Measurements from ENCODE around the gene TMPRSS11B.

GRCh38 chr4:68193194-68193593 lies 52.3 kb downstream of the TMPRSS11B start:
- TF ChIP-seq, protein P1, sequence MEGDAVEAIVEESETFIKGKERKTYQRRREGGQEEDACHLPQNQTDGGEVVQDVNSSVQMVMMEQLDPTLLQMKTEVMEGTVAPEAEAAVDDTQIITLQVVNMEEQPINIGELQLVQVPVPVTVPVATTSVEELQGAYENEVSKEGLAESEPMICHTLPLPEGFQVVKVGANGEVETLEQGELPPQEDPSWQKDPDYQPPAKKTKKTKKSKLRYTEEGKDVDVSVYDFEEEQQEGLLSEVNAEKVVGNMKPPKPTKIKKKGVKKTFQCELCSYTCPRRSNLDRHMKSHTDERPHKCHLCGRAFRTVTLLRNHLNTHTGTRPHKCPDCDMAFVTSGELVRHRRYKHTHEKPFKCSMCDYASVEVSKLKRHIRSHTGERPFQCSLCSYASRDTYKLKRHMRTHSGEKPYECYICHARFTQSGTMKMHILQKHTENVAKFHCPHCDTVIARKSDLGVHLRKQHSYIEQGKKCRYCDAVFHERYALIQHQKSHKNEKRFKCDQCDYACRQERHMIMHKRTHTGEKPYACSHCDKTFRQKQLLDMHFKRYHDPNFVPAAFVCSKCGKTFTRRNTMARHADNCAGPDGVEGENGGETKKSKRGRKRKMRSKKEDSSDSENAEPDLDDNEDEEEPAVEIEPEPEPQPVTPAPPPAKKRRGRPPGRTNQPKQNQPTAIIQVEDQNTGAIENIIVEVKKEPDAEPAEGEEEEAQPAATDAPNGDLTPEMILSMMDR (IDR thresholded peaks at IDR 0.05), result no peak
- TF ChIP-seq POLR2AphosphoS5 (IDR thresholded peaks at IDR 0.05), result no peak
- TF ChIP-seq POLR2A (IDR thresholded peaks at IDR 0.05; ENCODE audit: low read depth), result no peak

Data from esophagus muscularis mucosa (tissue), 3 donors.